ENCODE results near the gene MRPS22. TPM values are rescaled to one million over a fixed set of nuclear protein-coding genes. Genes with fewer than 3 reads are reported as not detected.
"Not testable (repeated sequence)": the region's sequence is repeated elsewhere in the genome, so short reads cannot be mapped to it uniquely, and the experiment has no call there.

MRPS22 gene
- total RNA-seq, 1 donor from 2014 or later = 87.1 TPM

- peak overlapping the region; percentile 69 for H3K4me3 ChIP-seq (ENCODE audit: low read depth, low read length)
- peak; percentile 3 for TF ChIP-seq CTCF (conservative IDR thresholded peaks at IDR 0.05; ENCODE audit: low read depth, low read length)
- DNase-seq (ENCODE audit: low read depth) = no peak
These were observed 45.2 kb downstream of the MRPS22 start for GRCh38 chr3:139388821-139389551.

- peak within 1 kb of the TSS; percentile 69 for H3K4me3 ChIP-seq (ENCODE audit: low read depth, low read length)
- no peak for TF ChIP-seq CTCF (conservative IDR thresholded peaks at IDR 0.05; ENCODE audit: low read depth, low read length)
- peak; percentile 83 for DNase-seq (ENCODE audit: low read depth)
These were observed 45.9 kb downstream of the MRPS22 start, which contains the start of gene COPB2 for GRCh38 chr3:139389552-139390368. Gene COPB2 (minus strand): TSS chr3:139389647. CDS start chr3:139389550, 97 bp downstream.

- H3K4me3 ChIP-seq (ENCODE audit: low read depth, low read length) = no peak overlapping the region
- DNase-seq (ENCODE audit: low read depth) = no peak
- no peak for TF ChIP-seq CTCF (conservative IDR thresholded peaks at IDR 0.05; ENCODE audit: low read depth, low read length)
These were observed 50.3 kb downstream of the MRPS22 start for GRCh38 chr3:139394116-139394515.

- H3K4me3 ChIP-seq (ENCODE audit: low read depth, low read length) = no peak overlapping the region
- TF ChIP-seq CTCF (conservative IDR thresholded peaks at IDR 0.05; ENCODE audit: low read depth, low read length) = no peak
- DNase-seq (ENCODE audit: low read depth) = no peak
These were observed 52.9 kb downstream of the MRPS22 start for GRCh38 chr3:139396707-139397106.

GRCh38 chr3:139401155-139401554 lies 57.3 kb downstream of the MRPS22 start:
- not testable (repeated sequence) for DNase-seq (ENCODE audit: low read depth); H3K4me3 ChIP-seq (ENCODE audit: low read depth, low read length)

Other genes with a start within 250 kb of the MRPS22 start
- 69.2 and 117 TPM in 2 replicates for gene COPB2, start 45.6 kb downstream of the MRPS22 start, total RNA-seq
- gene RBP2, start 132.5 kb downstream of the MRPS22 start, total RNA-seq = not detected in 2 replicates
- gene RBP1, start 195.7 kb downstream of the MRPS22 start, total RNA-seq = 68.0 and 250 TPM in 2 replicates